Mesenchymal stem cell (in vitro differentiated cells and primary cell): ENCODE data around the gene IGBP1.

Experiments
- DNase-seq: peaks from one replicate; pipeline ENCODE4 v3.0.0-alpha.2; 2013
- H2AFZ ChIP-seq: one replicate; pipeline ENCODE4 v1.6.1; 2013; ENCODE audit warnings: low read depth, mild to moderate bottlenecking, control low read depth, inconsistent platforms, low read length, moderate library complexity
- H2AK5ac ChIP-seq: 2 replicates; pipeline ENCODE4 v1.6.1; 2013; ENCODE audit warnings: low read length, moderate library complexity, mild to moderate bottlenecking, inconsistent platforms; ENCODE audit not compliant: severe bottlenecking
- H2BK120ac ChIP-seq: one replicate; pipeline ENCODE4 v1.6.1; 2013; ENCODE audit warnings: low read depth, mild to moderate bottlenecking, inconsistent platforms, low read length, moderate library complexity
- H2BK12ac ChIP-seq, 2 experiments: one replicate each; pipeline ENCODE4 v1.6.1; 2013; ENCODE audit warnings: inconsistent platforms in 2 of 2, low read length in 2 of 2, mild to moderate bottlenecking in 2 of 2, moderate library complexity in 2 of 2, control low read depth in 1 of 2
- H2BK15ac ChIP-seq: one replicate; pipeline ENCODE4 v1.6.1; 2013; ENCODE audit warnings: mild to moderate bottlenecking, low read depth, inconsistent platforms; ENCODE audit not compliant: poor library complexity, severe bottlenecking
- H2BK5ac ChIP-seq: 2 replicates; pipeline ENCODE4 v1.6.1; 2013; ENCODE audit warnings: low read depth, mild to moderate bottlenecking, low read length, control low read depth, inconsistent platforms; ENCODE audit not compliant: poor library complexity, severe bottlenecking
- H3K14ac ChIP-seq, 2 experiments: one replicate each; pipeline ENCODE4 v1.6.1; 2013; ENCODE audit warnings: inconsistent platforms in 2 of 2, low read length in 2 of 2, control low read depth in 1 of 2, mild to moderate bottlenecking in 1 of 2, moderate library complexity in 1 of 2
- H3K18ac ChIP-seq, 2 experiments: one replicate each; pipeline ENCODE4 v1.6.1; 2013; ENCODE audit warnings: inconsistent platforms in 2 of 2, low read length in 2 of 2, control low read depth in 1 of 2, low read depth in 1 of 2, mild to moderate bottlenecking in 1 of 2
- H3K23ac ChIP-seq, 2 experiments: one replicate each; pipeline ENCODE4 v1.6.1; 2013; ENCODE audit warnings: inconsistent platforms in 2 of 2, low read length in 2 of 2, mild to moderate bottlenecking in 2 of 2, moderate library complexity in 2 of 2, control low read depth in 1 of 2
- H3K27ac ChIP-seq: 2 replicates; pipeline ENCODE4 v1.5.1; 2013; ENCODE audit warnings: mild to moderate bottlenecking, moderate library complexity, low read length, control low read depth, inconsistent platforms; ENCODE audit not compliant: poor library complexity, severe bottlenecking
- H3K27me3 ChIP-seq, 2 experiments: 2 replicates each; pipeline versions ENCODE4 v1.6.1 to v1.7.0; 2013; ENCODE audit warnings: low read length in 2 of 2, mild to moderate bottlenecking in 2 of 2, moderate library complexity in 2 of 2, control low read depth in 1 of 2, inconsistent platforms in 1 of 2; ENCODE audit not compliant: control insufficient read depth in 1 of 2, insufficient read depth in 1 of 2
- H3K36me3 ChIP-seq, 2 experiments: 2 replicates each; pipeline versions ENCODE4 v1.6.1 to v1.7.0; 2013; ENCODE audit warnings: low read length in 2 of 2, control low read depth in 1 of 2, inconsistent platforms in 1 of 2, low read depth in 1 of 2, mild to moderate bottlenecking in 1 of 2; ENCODE audit not compliant: insufficient read depth in 2 of 2, control insufficient read depth in 1 of 2
- H3K4ac ChIP-seq, 2 experiments: one replicate each; pipeline ENCODE4 v1.6.1; 2013; ENCODE audit warnings: inconsistent platforms in 2 of 2, low read length in 2 of 2, mild to moderate bottlenecking in 2 of 2, moderate library complexity in 2 of 2, control low read depth in 1 of 2, low read depth in 1 of 2
- H3K4me1 ChIP-seq: 2 replicates; pipeline ENCODE4 v1.6.1; 2013; ENCODE audit warnings: low read depth, low read length, control low read depth; ENCODE audit not compliant: control insufficient read depth, insufficient read depth
- H3K4me2 ChIP-seq: 2 replicates; pipeline ENCODE4 v1.6.1; 2013; ENCODE audit warnings: low read length, mild to moderate bottlenecking, inconsistent platforms; ENCODE audit not compliant: poor library complexity, severe bottlenecking
- H3K4me3 ChIP-seq, 2 experiments: 2 replicates each; pipeline versions ENCODE4 v1.5.1 to v1.7.0; 2013; ENCODE audit warnings: low read length in 2 of 2, mild to moderate bottlenecking in 2 of 2, control low read depth in 1 of 2, low read depth in 1 of 2; ENCODE audit not compliant: insufficient read depth in 1 of 2
- H3K79me1 ChIP-seq: replicated peaks from 2 replicates; pipeline ENCODE4 v1.6.1; 2013; ENCODE audit warnings: mild to moderate bottlenecking, control low read depth, low read length, inconsistent platforms; ENCODE audit not compliant: poor library complexity, severe bottlenecking
- H3K9ac ChIP-seq: 2 replicates; pipeline ENCODE4 v1.7.0; 2013; ENCODE audit warnings: mild to moderate bottlenecking, low read length, moderate library complexity
- H3K9me3 ChIP-seq: 2 replicates; pipeline ENCODE4 v1.7.0; 2013; ENCODE audit warnings: mild to moderate bottlenecking, low read length; ENCODE audit not compliant: control insufficient read depth
- H4K8ac ChIP-seq: one replicate; pipeline ENCODE4 v1.6.1; 2013; ENCODE audit warnings: inconsistent platforms, mild to moderate bottlenecking, low read length, moderate library complexity
- H4K91ac ChIP-seq: one replicate; pipeline ENCODE4 v1.6.1; 2013; ENCODE audit warnings: mild to moderate bottlenecking, low read length, inconsistent platforms
- WGBS: methylation state at CpG from one replicate; pipeline ENCODE4 v1.1.7; 2013; ENCODE audit warnings: mixed read lengths; 5-methylcytosine and 5-hydroxymethylcytosine counted together

The IGBP1 gene

DNA sequence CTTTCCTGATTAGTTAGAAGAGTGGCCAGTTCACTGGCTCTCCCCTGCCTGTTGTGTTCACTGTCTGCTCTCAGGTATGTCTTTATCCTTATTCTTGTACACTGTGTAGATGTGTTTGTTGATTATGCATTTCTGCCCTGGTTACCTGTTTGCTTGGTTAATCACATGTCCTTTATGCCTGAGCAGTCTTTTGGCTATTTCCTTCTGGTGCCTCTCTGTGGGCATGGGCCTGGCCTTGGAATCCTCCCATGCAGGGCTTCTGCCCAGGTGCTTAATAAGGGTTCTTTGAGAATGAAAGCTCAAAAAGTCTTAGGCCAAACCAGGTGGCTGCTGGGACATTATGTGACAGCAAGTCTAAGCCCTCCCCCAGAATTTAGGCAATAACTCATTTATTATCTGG is 44.5 kb upstream of the IGBP1 start:
- H4K91ac ChIP-seq: no peak overlapping the region
- DNase-seq: no peak
- no peak overlapping the region for H3K4me2 ChIP-seq
- peaks cover 0 to 17% of the 10 kb centered on the region in 2 experiments for H3K27me3 ChIP-seq
- no peak overlapping the region for H3K9ac ChIP-seq
- H2AK5ac ChIP-seq: no peak overlapping the region
- no peak overlapping the region for H3K14ac ChIP-seq
- H3K9me3 ChIP-seq: no peaks in the 10 kb centered on the region
- no peak overlapping the region for H2BK5ac ChIP-seq
- no peak overlapping the region for H3K18ac ChIP-seq
- H3K36me3 ChIP-seq: no peaks in the 10 kb centered on the region
- H3K27ac ChIP-seq: no peak overlapping the region
- H2BK15ac ChIP-seq: no peak overlapping the region
- H3K79me1 ChIP-seq: no peaks in the 10 kb centered on the region
- H4K8ac ChIP-seq: no peak overlapping the region
- H2BK12ac ChIP-seq: no peak overlapping the region
- no peak overlapping the region for H3K4me3 ChIP-seq
- no peak overlapping the region for H3K23ac ChIP-seq
- H3K4ac ChIP-seq: no peak overlapping the region
- H3K4me1 ChIP-seq: no peaks in the 10 kb centered on the region
- no peak overlapping the region for H2BK120ac ChIP-seq
- H2AFZ ChIP-seq: no peak overlapping the region

DNA sequence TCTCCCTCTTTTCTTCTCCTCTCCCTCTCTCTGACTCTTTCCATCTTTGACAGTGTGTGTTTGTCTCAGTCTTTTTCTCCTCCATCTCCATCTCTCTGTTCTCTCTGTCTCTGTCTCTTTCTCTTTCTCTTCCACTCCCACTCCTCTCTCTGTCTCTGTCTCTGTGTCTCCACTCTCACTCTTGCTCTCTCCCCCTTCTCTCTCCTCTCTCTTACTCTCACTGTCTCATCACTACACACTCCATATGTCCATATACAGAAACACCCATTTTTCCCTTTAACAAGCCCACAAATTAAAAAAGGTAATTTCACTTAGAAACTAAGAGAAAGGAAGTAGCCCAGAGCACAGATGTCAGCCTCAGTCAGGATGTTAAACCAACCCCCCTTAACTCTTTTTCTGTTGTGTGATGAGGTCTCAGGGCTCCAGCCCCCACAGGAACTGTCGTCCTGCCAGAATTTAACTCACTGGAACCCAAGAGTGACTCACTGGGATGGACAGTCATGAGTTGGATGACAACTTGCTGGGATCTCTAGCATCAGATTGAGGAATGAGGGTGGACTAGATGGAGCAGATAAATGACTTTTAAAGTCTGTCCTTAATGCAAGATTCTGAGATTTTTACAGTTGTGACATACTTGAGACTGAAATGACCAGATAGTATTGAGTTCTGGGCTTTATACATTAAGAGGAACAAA is 43.5 kb upstream of the IGBP1 start:
- no peak overlapping the region for H2AK5ac ChIP-seq
- no peak overlapping the region for H2BK15ac ChIP-seq
- H3K27ac ChIP-seq: no peak overlapping the region
- no peaks in the 10 kb centered on the region for H3K4me1 ChIP-seq
- H3K4ac ChIP-seq: no peak overlapping the region
- H4K91ac ChIP-seq: no peak overlapping the region
- no peaks in the 10 kb centered on the region for H3K9me3 ChIP-seq
- H3K27me3 ChIP-seq: peaks cover 0 to 11% of the 10 kb centered on the region in 2 experiments
- no peak overlapping the region for H3K9ac ChIP-seq
- 0% methylated on average over 1 of the region's 1 CpG for WGBS
- H3K4me3 ChIP-seq: no peak overlapping the region
- H2BK120ac ChIP-seq: no peak overlapping the region
- DNase-seq: peak; percentile 0
- H3K23ac ChIP-seq: no peak overlapping the region
- no peaks in the 10 kb centered on the region for H3K36me3 ChIP-seq
- no peaks in the 10 kb centered on the region for H3K79me1 ChIP-seq
- no peak overlapping the region for H2AFZ ChIP-seq
- H3K4me2 ChIP-seq: no peak overlapping the region
- no peak overlapping the region for H3K18ac ChIP-seq
- no peak overlapping the region for H4K8ac ChIP-seq
- no peak overlapping the region for H2BK12ac ChIP-seq
- H3K14ac ChIP-seq: no peak overlapping the region
- no peak overlapping the region for H2BK5ac ChIP-seq

DNA sequence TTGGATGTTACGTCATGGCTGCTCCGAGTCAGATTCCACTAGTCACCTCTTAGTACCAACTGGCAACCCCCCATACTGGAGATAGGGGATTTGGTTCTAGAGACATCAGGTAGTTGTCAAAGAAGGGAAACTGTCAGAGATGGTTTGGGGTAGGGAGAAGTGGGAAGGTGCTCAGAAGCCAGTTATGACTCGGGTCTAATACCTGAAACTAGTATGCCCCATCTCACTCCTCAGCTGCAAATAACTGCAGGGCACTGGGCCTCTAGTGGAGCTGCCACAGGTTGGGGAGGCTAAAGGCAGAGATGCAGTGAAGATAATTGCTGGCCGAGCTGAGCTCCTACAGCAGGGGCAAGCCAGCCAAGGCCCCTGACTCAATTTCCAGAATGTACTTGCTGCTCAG is 41.0 kb upstream of the IGBP1 start:
- Histone ChIP-seq H3K79me1 (no peaks in the 10 kb centered on the region), H2AK5ac (no peak overlapping the region), H3K4me3 (no peak overlapping the region), H3K4me2 (no peak overlapping the region), H2BK5ac (no peak overlapping the region), H3K14ac (no peak overlapping the region), H2BK120ac (no peak overlapping the region), H3K27ac (no peak overlapping the region), H3K27me3 (peaks cover 0 to 22% of the 10 kb centered on the region in 2 experiments), H4K8ac (no peak overlapping the region), H3K23ac (no peak overlapping the region), H2BK15ac (no peak overlapping the region), H2AFZ (no peak overlapping the region), H4K91ac (no peak overlapping the region), H3K9ac (no peak overlapping the region), H2BK12ac (no peak overlapping the region), H3K36me3 (no peaks in the 10 kb centered on the region), H3K18ac (no peak overlapping the region), H3K4ac (no peak overlapping the region), H3K4me1 (no peaks in the 10 kb centered on the region), H3K9me3 (no peaks in the 10 kb centered on the region)
- WGBS: 50% methylated on average over 1 of the region's 4 CpGs
- DNase-seq: no peak

- Histone ChIP-seq H4K8ac (no peak overlapping the region), H3K14ac (no peak overlapping the region), H3K27me3 (peaks cover 0 to 19% of the 10 kb centered on the region in 2 experiments), H3K9me3 (no peaks in the 10 kb centered on the region), H3K4me1 (no peaks in the 10 kb centered on the region), H2BK5ac (no peak overlapping the region), H4K91ac (no peak overlapping the region), H2BK15ac (no peak overlapping the region), H3K79me1 (no peaks in the 10 kb centered on the region), H3K18ac (no peak overlapping the region), H2AFZ (no peak overlapping the region), H2BK120ac (no peak overlapping the region), H3K36me3 (no peaks in the 10 kb centered on the region), H3K9ac (no peak overlapping the region), H3K4ac (no peak overlapping the region), H3K4me2 (no peak overlapping the region), H3K27ac (no peak overlapping the region), H2BK12ac (no peak overlapping the region), H3K23ac (no peak overlapping the region), H2AK5ac (no peak overlapping the region), H3K4me3 (no peak overlapping the region)
- DNase-seq: no peak
- 57% methylated on average over 2 of the region's 2 CpGs for WGBS
These were observed 37.2 kb upstream of the IGBP1 start for GRCh38 chrX:70096052-70096451.
